ENCODE results near the gene ATOH8. TPM values are rescaled to one million over a fixed set of nuclear protein-coding genes. Genes with fewer than 3 reads are reported as not detected.

Gene ATOH8
- total RNA-seq, 1 experiment from 2014 or later = 0.20 TPM

- Histone ChIP-seq H2BK15ac (ENCODE audit: low read depth, low read length) (no peak overlapping the region), H3K79me2 (ENCODE audit: insufficient read depth, low read length) (no peaks in the 10 kb centered on the region), H3K27ac (ENCODE audit: insufficient read length, low read depth, low read length) (no peak overlapping the region), H4K8ac (replicated peaks; ENCODE audit: insufficient read length, low read depth, low read length) (no peak overlapping the region), H3K4ac (ENCODE audit: low read depth, low read length) (no peak overlapping the region), H3K9me3 (ENCODE audit: control insufficient read depth, low read depth, low read length) (no peaks in the 10 kb centered on the region), H3K79me1 (ENCODE audit: insufficient read depth, low read depth, low read length, poor library complexity, severe bottlenecking) (no peaks in the 10 kb centered on the region), H4K91ac (ENCODE audit: insufficient read length, low read depth, low read length) (no peak overlapping the region), H2BK20ac (ENCODE audit: low read depth, low read length, poor library complexity, severe bottlenecking) (no peak overlapping the region), H3K14ac (ENCODE audit: insufficient read depth, low read length) (no peak overlapping the region), H2BK5ac (ENCODE audit: insufficient read length, low read length) (no peak overlapping the region), H2BK12ac (ENCODE audit: insufficient read length, low read depth, low read length) (no peak overlapping the region), H2AFZ (ENCODE audit: low read length) (no peak overlapping the region), H3K23me2 (ENCODE audit: insufficient read length, low read depth, low read length, poor library complexity, severe bottlenecking) (no peaks in the 10 kb centered on the region), H3K18ac (ENCODE audit: insufficient read length, low read depth, low read length) (no peak overlapping the region), H3K9ac (ENCODE audit: extremely low read depth, insufficient read length, low read length) (no peak overlapping the region), H3K4me1 (ENCODE audit: insufficient read depth, low read length) (no peaks in the 10 kb centered on the region), H4K5ac (ENCODE audit: insufficient read length, low read depth, low read length) (no peak overlapping the region), H2AK5ac (ENCODE audit: insufficient read length, low read length) (no peak overlapping the region), H3K27me3 (ENCODE audit: insufficient read depth, low read length) (no peaks in the 10 kb centered on the region), H4K20me1 (ENCODE audit: control insufficient read depth, insufficient read depth, insufficient read length) (no peaks in the 10 kb centered on the region), H3K56ac (ENCODE audit: insufficient read length, low read depth, low read length) (no peak overlapping the region), H3K23ac (ENCODE audit: insufficient read length, low read depth, low read length) (no peak overlapping the region), H3T11ph (ENCODE audit: low read length) (no peak overlapping the region), H3K4me2 (ENCODE audit: insufficient read depth, insufficient read length, low read length) (no peak overlapping the region), H2BK120ac (ENCODE audit: low read depth, low read length, poor library complexity, severe bottlenecking) (no peak overlapping the region)
- TF ChIP-seq, protein P1, sequence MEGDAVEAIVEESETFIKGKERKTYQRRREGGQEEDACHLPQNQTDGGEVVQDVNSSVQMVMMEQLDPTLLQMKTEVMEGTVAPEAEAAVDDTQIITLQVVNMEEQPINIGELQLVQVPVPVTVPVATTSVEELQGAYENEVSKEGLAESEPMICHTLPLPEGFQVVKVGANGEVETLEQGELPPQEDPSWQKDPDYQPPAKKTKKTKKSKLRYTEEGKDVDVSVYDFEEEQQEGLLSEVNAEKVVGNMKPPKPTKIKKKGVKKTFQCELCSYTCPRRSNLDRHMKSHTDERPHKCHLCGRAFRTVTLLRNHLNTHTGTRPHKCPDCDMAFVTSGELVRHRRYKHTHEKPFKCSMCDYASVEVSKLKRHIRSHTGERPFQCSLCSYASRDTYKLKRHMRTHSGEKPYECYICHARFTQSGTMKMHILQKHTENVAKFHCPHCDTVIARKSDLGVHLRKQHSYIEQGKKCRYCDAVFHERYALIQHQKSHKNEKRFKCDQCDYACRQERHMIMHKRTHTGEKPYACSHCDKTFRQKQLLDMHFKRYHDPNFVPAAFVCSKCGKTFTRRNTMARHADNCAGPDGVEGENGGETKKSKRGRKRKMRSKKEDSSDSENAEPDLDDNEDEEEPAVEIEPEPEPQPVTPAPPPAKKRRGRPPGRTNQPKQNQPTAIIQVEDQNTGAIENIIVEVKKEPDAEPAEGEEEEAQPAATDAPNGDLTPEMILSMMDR (conservative IDR thresholded peaks at IDR 0.05) = no peak
- no peak for DNase-seq
- H3K4me3 Mint-ChIP-seq = no peak overlapping the region
- WGBS (ENCODE audit: extremely low coverage, insufficient read length, low lambda C conversion rate) = no CpG with 5 or more reads among the region's 7 CpGs
- no peaks in the 10 kb centered on the region; a peak in 1 of 7 replicates for H3K36me3 Mint-ChIP-seq (ENCODE audit: insufficient read depth in 1 of 3, low read depth in 3 of 3)
- peaks cover 4 to 14% of the 10 kb centered on the region in 2 experiments; a peak in 3 of 4 replicates for H3K4me1 Mint-ChIP-seq
- H3K27me3 Mint-ChIP-seq (ENCODE audit: low read depth) = peaks cover 7% of the 10 kb centered on the region
- H3K9me3 Mint-ChIP-seq = no peaks in the 10 kb centered on the region
- H3K27ac Mint-ChIP-seq = no peak overlapping the region
These were observed 32.7 kb downstream of the ATOH8 start for GRCh38 chr2:85786444-85786843.
